NCI-H748 (cell line): Measurements from ENCODE around the gene HBEGF.

Source experiments
- DNase-seq: peaks from one replicate; lab custom pipeline; 2025; ENCODE audit not compliant: unreplicated experiment; lab: John Stamatoyannopoulos, UW

HBEGF gene

DNA sequence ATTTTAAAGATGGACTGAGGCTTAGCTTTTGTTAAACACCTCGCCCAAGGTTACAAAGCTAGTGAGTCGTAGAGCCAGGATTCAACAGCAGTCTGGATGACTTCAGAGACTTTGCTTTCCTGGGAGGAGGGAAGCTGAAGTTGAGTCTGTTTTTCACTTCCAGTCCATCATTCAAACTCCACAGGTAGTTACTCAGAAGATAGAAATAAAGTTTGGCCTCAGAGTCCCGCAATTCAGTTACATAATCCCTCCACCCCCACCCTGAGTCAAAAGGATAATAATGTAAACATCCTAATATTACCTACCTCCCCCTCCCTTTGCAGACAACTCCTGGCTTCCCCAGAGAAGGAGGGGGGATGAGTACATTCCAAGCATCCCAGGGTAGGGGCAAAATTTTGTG lies 8.1 kb downstream of the HBEGF start:
- no peak for DNase-seq

DNA sequence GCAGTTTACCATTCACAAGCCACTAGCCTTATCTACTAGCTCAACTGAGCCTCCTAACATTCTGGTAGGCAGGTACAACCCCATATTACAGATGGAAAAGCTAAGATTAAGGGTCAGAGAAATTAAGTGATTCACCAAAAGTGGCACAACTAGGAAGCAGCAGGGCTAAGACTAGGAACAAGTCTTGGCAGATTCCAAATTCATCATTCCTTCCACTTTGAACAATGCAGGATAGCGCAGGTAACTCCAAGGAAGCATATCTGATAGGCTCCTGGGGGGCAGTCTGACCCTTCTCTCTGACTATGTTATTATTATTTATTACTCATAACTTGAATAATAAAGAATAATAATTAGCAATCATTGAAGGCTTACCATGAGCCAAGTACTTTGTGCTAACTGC lies 8.5 kb downstream of the HBEGF start:
- no peak for DNase-seq

GRCh38 chr5:140336388-140336787 lies 10.0 kb downstream of the HBEGF start:
- no peak for DNase-seq

DNA sequence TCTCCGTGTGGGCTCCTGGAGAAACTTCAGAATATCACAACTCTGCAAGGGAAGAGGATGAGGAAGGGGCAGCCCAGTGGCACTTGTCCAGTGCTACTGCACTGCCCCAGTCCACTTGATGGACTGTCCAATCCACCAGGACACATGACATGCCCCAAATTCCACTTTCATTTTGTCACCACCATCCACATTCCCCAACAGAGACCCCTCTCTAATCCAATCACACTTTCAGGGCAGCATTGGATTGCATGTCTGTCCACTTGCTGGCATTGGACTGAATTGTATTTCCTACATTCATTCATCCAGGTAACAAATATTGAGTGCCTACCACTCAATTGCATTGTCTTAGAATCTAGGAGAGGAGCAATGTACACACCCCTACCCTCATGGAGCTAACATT lies 14.8 kb downstream of the HBEGF start:
- DNase-seq: no peak

DNA sequence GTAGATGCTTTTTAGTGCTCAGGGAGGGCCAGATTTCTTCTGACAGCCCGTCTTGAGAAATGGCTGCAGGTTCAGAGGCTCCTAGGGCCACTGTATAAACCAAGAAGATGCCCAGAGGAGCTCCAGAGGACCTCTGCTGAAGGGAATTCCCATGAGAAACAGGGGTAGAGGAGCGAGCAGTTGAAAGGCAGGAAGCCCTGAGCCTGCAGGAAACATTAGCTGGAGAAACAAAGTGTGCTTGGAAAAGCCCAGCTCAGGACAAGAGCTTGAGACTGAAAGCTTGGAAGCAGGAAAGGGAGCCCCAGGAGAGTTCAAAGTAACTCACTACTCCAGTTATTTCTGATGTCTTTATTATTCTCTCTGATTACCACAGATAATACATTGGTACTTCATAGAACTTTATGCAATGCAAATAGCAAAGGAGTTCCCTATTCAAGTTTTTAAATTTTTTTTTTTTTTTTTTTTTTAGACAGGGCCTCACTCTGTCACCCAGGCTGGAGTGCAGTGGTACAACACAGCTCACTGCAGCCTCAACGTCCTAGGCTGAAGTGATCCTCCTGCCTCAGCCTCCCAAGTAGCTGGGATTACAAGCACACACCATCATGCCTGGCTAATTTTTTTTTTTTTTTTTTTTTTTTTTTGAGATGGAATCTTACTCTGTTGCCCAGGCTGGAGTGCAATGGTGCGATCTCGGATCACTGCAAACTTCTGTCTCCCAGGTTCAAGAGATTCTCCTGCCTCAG lies 16.5 kb downstream of the HBEGF start:
- DNase-seq: no peak

DNA sequence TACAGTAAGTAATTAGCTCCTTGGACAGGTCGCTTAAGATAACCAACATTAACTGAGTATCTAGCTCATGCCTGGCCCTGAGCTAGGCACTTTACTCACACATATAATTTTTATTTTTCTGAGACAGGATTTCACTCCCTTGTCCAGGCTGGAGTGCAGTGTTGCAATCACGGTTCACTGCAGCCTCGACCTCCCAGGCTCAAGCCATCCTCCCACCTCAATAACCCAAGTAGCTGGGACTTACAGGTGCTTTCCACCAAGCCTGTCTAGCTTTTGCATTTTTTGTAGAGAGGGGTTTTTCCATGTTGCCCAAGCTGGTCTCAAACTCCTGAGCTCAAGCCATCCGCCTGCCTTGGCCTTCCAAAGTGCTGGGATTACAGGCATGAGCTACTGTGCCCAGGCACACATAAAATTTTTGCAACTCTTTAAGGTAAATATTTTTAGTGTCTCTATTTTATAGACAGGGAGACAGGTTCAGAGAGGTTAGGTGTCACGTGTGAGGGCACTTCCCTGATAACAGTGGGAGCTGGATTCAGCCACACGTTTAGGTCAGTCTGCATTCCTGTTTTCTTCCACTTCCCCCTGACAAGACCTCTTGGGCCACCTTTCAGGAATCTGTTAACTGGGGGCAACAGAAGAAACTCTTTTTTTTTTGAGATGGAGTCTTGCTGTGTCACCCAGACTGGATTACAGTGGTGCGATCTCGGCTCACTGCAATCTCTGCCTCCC lies 18.2 kb downstream of the HBEGF start:
- no peak for DNase-seq

DNA sequence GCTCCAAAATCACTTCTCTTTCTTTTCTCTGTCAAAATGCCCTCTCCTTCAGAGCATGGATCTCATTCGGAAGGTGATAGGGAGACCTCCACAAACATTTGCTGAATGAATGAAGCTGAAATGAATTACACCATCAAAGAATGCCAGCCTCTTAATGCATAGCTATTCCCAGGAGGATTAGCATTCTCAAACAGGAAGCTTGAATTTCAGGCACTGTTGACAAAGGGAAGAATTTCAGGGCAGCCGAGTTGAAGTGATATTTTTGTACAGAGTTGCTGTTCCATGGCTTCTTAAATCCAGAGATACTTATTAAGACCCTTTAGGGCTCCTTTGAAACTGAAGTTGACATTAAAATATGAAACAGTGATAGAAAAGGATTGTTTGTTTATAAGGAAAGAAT lies 18.8 kb downstream of the HBEGF start:
- DNase-seq: peak; percentile 23

DNA sequence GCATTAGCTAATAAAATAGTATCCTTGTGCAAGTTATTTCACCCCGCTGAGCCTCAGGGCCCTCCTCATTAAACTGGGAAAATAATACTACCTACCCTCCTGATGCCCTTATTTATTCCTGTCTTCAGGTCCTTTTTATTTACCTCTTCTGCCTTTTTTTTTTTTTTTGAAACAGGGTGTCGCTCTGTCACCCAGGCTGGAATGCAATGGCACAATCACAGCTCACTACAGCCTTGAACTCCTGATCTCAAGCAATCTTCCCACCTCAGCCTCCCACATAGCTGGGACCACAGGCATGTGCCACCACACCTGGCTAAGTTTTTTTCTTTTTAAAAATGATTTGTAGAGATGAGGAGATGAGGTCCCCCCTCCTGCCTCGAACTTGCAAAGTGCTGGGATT lies 20.9 kb downstream of the HBEGF start:
- no peak for DNase-seq

GRCh38 chr5:140324617-140325241 lies 21.7 kb downstream of the HBEGF start:
- DNase-seq: no peak

DNA sequence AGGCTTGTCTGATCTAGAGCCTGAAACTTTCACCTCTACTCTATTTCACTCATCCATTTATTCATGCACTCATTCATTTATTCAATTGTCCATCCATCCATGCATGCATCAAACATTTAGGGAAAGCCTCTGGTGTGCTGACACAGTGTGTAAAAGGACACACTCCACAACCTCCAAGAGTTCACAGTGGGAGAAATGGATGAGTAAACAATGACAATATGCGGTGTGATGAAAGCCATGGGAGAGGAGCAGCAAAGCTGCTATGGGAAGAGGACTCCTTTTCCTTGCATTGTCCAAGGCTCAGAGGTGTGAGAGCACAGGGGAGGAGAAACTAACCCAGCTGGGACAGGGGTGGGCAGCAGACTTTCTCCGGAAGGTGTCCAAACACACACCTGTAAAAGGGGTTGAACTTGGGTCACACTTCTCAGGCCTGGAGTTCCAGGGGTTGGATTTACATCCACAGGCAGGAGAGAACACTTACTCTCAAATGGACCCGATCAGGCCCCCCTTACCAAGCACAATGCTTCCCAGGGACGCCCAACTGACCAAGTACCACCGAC lies 22.3 kb downstream of the HBEGF start:
- no peak for DNase-seq

DNA sequence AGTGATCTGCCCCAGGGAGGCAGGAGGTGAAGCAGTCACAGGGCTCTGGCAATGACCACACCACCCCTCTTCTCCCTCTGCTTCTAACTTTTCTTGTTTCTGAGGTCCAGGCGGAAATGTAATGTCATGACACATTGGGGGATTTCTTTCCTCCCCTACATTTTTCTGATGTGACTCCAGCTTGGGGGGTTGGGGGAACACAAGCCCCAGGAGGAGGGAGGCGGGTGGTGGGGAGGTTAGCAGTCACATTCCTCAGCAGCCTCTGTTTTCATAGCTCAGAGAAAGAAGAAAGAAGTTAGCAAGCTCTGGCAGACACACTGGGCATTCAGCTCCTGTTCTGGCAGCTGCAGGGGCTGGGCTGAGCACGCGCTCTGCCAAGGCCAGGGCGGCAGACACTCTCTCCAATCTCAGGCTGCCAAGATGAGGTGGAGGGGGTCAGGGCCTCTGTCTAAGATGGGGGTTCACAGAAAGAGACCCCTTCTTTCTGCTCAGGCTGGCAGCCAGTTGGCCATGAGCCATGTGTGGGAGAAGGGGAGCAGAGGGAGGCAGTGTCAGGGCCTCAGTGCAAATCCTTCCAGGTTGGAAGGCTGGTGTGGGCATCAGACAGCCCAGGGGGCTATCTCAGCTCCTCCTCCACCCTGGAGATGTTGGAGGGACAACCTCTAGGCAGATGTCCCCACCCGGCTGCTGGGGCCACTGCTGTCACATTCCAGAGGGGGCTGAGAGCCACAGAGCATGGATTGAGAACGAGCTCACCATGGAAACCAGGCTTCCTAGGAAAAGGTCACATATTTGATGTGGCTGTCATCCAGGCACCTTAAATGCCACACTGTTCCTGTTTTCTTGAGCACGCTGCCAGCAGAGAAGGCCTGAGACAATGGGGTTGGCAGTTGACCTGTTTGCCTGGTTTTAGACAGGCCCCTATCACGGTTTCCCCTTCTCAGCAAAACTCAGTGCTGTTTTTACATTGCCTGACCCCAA lies 23.4 kb downstream of the HBEGF start:
- DNase-seq: no peak

- no peak for DNase-seq
These were observed 24.6 kb downstream of the HBEGF start for GRCh38 chr5:140321796-140322195.

DNA sequence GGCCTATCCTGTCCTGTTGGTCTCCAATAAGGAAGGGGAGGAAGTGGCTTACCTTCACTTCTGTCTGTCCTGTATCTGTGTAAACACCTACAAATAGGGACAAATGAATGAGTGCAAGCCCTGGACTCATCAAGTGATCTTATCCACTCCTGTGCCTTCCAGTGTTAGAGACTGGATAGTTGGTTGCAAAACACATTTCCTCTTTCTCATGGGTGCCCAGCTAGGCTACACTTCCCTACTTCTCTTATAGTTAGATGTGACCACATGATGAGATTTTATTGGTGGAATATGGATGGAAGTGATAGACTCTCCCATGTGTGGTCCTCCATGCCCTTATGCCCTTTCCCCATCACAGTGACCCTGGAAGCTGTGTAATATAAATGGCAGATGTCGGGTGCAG lies 26.6 kb downstream of the HBEGF start:
- no peak for DNase-seq

GRCh38 chr5:140318792-140319191 lies 27.6 kb downstream of the HBEGF start:
- DNase-seq: peak; percentile 69

GRCh38 chr5:140317859-140318258 lies 28.5 kb downstream of the HBEGF start:
- no peak for DNase-seq

DNA sequence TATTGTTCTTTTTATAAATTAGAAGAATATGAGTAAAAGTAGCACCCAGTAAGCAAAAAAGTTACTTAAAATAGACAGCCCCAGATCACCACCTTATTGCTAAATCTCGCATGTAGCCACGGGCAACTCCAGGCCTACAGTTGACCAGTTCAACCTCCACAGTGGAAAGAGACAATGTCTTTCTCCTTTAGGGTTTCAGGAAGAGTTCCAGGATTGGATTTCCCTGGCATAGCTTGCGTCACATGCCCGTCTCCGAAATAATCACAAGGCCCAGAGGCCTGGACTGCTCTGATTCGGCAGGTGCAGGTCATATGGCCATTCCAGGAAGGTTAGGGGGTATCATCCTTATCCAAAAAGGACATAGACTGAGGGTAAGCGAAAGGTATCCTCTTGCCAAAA lies 33.6 kb downstream of the HBEGF start:
- no peak for DNase-seq

DNA sequence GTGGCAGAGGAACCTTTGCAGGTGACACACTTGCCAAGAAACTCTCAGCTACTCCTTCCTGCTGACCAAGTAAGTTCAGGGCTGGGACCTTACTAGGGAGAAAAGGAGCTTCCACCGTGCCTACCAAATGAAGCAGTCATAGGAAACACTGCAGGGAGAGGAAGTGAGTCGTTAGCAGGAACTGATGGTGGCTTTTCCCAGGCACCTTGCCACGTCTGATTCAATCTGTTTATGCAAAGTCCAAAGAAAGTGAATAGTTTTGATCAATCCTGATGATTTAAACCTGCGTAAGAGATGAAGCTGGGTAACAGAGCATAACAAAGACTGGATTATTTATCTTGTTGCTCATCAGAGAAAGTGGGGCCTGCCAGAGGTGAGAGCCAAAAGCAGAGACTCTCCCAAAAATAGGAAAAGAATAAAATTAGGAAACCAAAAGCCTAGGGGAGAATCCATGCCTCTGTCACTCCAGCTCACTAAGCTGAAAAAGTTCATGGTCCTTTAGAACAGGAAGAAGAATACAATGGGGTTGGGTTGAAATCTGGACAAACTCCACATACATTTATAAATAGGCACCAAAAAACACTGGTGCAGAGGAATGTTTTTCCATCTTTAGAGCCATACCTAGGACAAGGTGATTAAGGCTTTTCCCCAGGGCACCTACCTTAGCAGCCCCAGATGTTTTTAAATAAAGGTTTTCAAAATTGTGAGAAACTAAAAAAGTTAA lies 34.2 kb downstream of the HBEGF start:
- no peak for DNase-seq

GRCh38 chr5:140311011-140311467 lies 35.4 kb downstream of the HBEGF start:
- no peak for DNase-seq

GRCh38 chr5:140310434-140310833 lies 36.0 kb downstream of the HBEGF start:
- DNase-seq: no peak

DNA sequence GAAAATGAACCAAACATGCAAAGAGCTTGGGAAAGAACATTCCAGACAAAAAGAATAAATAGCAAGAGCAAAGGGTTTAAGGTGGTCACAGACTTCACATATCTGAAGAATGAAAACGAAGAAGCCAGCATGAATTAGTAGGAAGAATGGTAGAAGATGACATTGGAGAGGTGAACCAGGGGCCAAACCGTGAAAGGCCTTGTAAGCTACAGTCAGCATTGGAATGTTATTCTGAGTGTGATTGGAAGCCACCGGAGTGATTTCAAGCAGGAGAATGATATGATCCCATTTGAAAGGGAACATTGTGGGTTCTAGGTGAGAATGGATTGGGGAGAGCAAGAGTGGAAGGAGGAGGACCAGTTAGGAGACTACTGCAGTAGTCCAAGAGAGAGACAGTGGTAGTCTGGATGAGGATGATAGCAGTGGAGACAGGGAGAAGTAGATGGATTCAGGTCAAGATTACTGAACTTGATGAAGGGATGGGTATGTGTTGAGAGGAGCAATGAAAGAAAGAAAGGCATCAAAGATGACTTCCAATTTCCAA lies 36.6 kb downstream of the HBEGF start:
- no peak for DNase-seq
